Measurements from ENCODE around the gene PIK3R1.

DNA sequence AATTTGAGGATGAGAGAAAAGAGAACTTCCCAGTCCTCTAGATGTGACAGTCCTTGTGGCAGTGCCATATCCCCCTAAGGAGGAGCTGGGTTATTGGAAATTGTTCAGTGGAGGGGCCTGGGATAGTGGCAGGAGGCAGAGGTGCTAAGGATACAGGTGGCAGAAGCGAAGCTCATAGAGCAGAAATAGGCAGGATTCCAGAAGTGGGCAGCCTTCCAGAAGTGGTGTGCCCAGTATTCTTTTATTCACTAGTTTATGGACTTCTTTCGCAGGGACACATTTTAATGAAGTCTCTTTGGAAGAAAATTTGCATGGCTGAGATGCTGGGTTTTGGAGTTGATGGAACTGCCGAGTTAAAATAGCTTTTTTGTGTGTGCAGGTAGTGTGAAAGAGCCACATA lies 6.8 kb downstream of the PIK3R1 start:
- TF ChIP-seq, protein P1, sequence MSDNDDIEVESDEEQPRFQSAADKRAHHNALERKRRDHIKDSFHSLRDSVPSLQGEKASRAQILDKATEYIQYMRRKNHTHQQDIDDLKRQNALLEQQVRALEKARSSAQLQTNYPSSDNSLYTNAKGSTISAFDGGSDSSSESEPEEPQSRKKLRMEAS (IDR thresholded peaks at IDR 0.05), result no peak
- TF ChIP-seq, protein P2, sequence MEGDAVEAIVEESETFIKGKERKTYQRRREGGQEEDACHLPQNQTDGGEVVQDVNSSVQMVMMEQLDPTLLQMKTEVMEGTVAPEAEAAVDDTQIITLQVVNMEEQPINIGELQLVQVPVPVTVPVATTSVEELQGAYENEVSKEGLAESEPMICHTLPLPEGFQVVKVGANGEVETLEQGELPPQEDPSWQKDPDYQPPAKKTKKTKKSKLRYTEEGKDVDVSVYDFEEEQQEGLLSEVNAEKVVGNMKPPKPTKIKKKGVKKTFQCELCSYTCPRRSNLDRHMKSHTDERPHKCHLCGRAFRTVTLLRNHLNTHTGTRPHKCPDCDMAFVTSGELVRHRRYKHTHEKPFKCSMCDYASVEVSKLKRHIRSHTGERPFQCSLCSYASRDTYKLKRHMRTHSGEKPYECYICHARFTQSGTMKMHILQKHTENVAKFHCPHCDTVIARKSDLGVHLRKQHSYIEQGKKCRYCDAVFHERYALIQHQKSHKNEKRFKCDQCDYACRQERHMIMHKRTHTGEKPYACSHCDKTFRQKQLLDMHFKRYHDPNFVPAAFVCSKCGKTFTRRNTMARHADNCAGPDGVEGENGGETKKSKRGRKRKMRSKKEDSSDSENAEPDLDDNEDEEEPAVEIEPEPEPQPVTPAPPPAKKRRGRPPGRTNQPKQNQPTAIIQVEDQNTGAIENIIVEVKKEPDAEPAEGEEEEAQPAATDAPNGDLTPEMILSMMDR (IDR thresholded peaks at IDR 0.05; ENCODE audit: low read depth, low read length, missing input control), result no peak
- TF ChIP-seq GABPA (IDR thresholded peaks at IDR 0.05 in 1 of 2, conservative IDR thresholded peaks at IDR 0.05 in 1 of 2) (no peak), JUND (IDR thresholded peaks at IDR 0.05) (no peak)
- TF ChIP-seq, protein P3, sequence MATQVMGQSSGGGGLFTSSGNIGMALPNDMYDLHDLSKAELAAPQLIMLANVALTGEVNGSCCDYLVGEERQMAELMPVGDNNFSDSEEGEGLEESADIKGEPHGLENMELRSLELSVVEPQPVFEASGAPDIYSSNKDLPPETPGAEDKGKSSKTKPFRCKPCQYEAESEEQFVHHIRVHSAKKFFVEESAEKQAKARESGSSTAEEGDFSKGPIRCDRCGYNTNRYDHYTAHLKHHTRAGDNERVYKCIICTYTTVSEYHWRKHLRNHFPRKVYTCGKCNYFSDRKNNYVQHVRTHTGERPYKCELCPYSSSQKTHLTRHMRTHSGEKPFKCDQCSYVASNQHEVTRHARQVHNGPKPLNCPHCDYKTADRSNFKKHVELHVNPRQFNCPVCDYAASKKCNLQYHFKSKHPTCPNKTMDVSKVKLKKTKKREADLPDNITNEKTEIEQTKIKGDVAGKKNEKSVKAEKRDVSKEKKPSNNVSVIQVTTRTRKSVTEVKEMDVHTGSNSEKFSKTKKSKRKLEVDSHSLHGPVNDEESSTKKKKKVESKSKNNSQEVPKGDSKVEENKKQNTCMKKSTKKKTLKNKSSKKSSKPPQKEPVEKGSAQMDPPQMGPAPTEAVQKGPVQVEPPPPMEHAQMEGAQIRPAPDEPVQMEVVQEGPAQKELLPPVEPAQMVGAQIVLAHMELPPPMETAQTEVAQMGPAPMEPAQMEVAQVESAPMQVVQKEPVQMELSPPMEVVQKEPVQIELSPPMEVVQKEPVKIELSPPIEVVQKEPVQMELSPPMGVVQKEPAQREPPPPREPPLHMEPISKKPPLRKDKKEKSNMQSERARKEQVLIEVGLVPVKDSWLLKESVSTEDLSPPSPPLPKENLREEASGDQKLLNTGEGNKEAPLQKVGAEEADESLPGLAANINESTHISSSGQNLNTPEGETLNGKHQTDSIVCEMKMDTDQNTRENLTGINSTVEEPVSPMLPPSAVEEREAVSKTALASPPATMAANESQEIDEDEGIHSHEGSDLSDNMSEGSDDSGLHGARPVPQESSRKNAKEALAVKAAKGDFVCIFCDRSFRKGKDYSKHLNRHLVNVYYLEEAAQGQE (IDR thresholded peaks at IDR 0.05), result no peak
- TF ChIP-seq, protein P4, sequence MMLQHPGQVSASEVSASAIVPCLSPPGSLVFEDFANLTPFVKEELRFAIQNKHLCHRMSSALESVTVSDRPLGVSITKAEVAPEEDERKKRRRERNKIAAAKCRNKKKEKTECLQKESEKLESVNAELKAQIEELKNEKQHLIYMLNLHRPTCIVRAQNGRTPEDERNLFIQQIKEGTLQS (IDR thresholded peaks at IDR 0.05), result no peak
